HG03097 (cell line): Measurements from ENCODE around the gene ZNF710.

Experiments
- ATAC-seq: cut with Tn5 transposase; IDR thresholded peaks from one replicate; pipeline ENCODE4 v1.9.1; 2021; ENCODE audit not compliant: unreplicated experiment, low FRiP score

ZNF710 gene

GRCh38 chr15:90075420-90076289 lies 74.5 kb downstream of the ZNF710 start:
- ATAC-seq = no peak

GRCh38 chr15:90076716-90077115 lies 75.6 kb downstream of the ZNF710 start:
- ATAC-seq = no peak

GRCh38 chr15:90078965-90079364 lies 77.8 kb downstream of the ZNF710 start:
- no peak for ATAC-seq

GRCh38 chr15:90079619-90080457 lies 78.7 kb downstream of the ZNF710 start:
- ATAC-seq = no peak

- no peak for ATAC-seq
These were observed 79.3 kb downstream of the ZNF710 start for GRCh38 chr15:90080458-90080755.

- no peak for ATAC-seq
These were observed 79.8 kb downstream of the ZNF710 start for GRCh38 chr15:90080818-90081393.

- ATAC-seq = no peak
These were observed 81.1 kb downstream of the ZNF710 start for GRCh38 chr15:90082140-90082715.

GRCh38 chr15:90083419-90083818 lies 82.3 kb downstream of the ZNF710 start:
- no peak for ATAC-seq

GRCh38 chr15:90083954-90084607 lies 83.0 kb downstream of the ZNF710 start:
- ATAC-seq = no peak

GRCh38 chr15:90084876-90085423 lies 83.8 kb downstream of the ZNF710 start:
- no peak for ATAC-seq

GRCh38 chr15:90085565-90085964 lies 84.4 kb downstream of the ZNF710 start:
- ATAC-seq = no peak

- ATAC-seq = no peak
These were observed 85.7 kb downstream of the ZNF710 start for GRCh38 chr15:90086868-90087268.

- ATAC-seq = no peak
These were observed 86.5 kb downstream of the ZNF710 start for GRCh38 chr15:90087454-90088154.

GRCh38 chr15:90090226-90090848 lies 89.2 kb downstream of the ZNF710 start:
- ATAC-seq = no peak

GRCh38 chr15:90091156-90091931 lies 90.2 kb downstream of the ZNF710 start:
- no peak for ATAC-seq

- ATAC-seq = no peak
These were observed 94.4 kb downstream of the ZNF710 start for GRCh38 chr15:90095521-90095959.

- peak; percentile 37 for ATAC-seq
These were observed 96.4 kb downstream of the ZNF710 start for GRCh38 chr15:90097475-90097874.

GRCh38 chr15:90099072-90099867 lies 98.1 kb downstream of the ZNF710 start:
- ATAC-seq = no peak
